Sigmoid colon (tissue), 4 donors: ENCODE data around the gene PDE4A.

Source experiments
- CTCF ChIP-seq, 4 experiments: fragments of 450-650 bp in 3 of 4; fragments of 200-600 bp in 1 of 4; IDR thresholded peaks; one replicate each; pipeline ENCODE4 v1.5.1; 2016 to 2019; ENCODE audit warnings: antibody characterized with exemption in 4 of 4, mild to moderate bottlenecking in 3 of 4, moderate library complexity in 2 of 4
- POLR2A ChIP-seq, 2 donors: fragments of 450-650 bp; IDR thresholded peaks; one replicate each; pipeline ENCODE4 v1.6.1; 2016; ENCODE audit warnings: antibody characterized with exemption in 2 of 2, mild to moderate bottlenecking in 2 of 2, moderate library complexity in 2 of 2
- POLR2AphosphoS5 ChIP-seq, 4 donors: sonication (generic); formaldehyde crosslinking; IDR thresholded peaks; one replicate each; pipeline ENCODE4 v1.6.1; 2017; ENCODE audit warnings: antibody characterized with exemption in 4 of 4

- TF ChIP-seq CTCF (IDR thresholded peaks at IDR 0.05) = no peak
- TF ChIP-seq POLR2A (IDR thresholded peaks at IDR 0.05) = no peak
- no peak for TF ChIP-seq POLR2AphosphoS5 (IDR thresholded peaks at IDR 0.05)
Measured at GRCh38 chr19:10453852-10454251, 33.5 kb downstream of the PDE4A start.
